Epithelial cell of esophagus (primary cell): ENCODE measurements around the gene FYTTD1.
A peak's percentile ranks its signal among the peaks of the same experiment; 100 is the strongest.

Experiments
- DNase-seq: peaks from one replicate; pipeline ENCODE4 v3.0.0; 2010; ENCODE audit warnings: low read depth
- H3K4me3 ChIP-seq: 2 replicates; pipeline ENCODE4 v1.5.1; 2011; ENCODE audit warnings: mild to moderate bottlenecking, low read length, control low read depth
- TF ChIP-seq, protein P1 (sequence below): IDR thresholded peaks from 2 replicates; pipeline ENCODE4 v1.5.1; 2011; ENCODE audit warnings: low read depth, mild to moderate bottlenecking, low read length, control low read depth, inconsistent platforms; ENCODE audit not compliant: insufficient read depth; ENCODE audit errors: missing control alignments

The FYTTD1 gene

DNA sequence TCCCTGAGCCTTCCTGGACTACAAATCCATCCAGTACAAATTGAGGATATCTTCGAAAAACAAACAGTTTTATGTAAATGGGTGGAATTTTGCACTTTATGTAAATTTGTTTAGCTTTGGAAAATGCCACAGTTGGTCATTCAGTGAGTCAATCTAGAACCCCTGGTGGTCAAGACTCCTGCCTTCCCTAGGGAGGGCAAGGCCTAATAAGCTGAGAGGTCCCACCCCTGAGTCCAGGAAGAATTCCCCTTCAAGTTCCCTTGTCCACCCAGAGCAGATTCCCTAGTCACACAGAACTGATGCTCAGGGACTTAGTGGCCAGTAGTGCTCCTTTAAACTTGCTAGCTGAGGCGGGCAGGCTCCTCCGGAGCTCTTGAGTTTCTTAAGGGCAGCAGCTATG lies 6.9 kb upstream of the FYTTD1 start:
- TF ChIP-seq, protein P1, sequence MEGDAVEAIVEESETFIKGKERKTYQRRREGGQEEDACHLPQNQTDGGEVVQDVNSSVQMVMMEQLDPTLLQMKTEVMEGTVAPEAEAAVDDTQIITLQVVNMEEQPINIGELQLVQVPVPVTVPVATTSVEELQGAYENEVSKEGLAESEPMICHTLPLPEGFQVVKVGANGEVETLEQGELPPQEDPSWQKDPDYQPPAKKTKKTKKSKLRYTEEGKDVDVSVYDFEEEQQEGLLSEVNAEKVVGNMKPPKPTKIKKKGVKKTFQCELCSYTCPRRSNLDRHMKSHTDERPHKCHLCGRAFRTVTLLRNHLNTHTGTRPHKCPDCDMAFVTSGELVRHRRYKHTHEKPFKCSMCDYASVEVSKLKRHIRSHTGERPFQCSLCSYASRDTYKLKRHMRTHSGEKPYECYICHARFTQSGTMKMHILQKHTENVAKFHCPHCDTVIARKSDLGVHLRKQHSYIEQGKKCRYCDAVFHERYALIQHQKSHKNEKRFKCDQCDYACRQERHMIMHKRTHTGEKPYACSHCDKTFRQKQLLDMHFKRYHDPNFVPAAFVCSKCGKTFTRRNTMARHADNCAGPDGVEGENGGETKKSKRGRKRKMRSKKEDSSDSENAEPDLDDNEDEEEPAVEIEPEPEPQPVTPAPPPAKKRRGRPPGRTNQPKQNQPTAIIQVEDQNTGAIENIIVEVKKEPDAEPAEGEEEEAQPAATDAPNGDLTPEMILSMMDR: no peak
- DNase-seq: no peak
- no peak overlapping the region for H3K4me3 ChIP-seq

GRCh38 chr3:197746209-197746608 lies 3.5 kb upstream of the FYTTD1 start:
- H3K4me3 ChIP-seq: no peak overlapping the region
- DNase-seq: no peak
- TF ChIP-seq, protein P1: no peak

DNA sequence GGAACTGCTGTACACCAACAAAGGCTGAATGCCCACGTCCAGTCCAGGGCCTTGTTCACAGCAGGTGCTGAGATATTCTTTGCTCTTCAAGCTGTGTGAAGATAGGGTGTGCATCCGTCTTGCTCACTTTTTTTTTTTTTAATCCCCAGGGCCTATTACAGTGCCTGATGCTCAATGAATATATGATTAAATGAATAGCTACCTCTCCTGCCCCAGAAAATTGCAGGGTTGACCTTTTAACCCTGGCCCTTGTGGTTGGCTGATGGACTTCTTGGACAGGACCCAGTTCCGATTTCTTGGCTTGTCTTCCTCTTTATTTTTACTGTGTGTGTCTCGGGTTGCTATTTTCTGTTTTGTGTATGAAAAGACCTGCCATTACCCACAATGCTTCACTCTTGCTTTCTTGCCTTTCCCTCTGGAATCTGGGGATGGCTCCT lies 2.9 kb upstream of the FYTTD1 start:
- H3K4me3 ChIP-seq: no peak overlapping the region
- TF ChIP-seq, protein P1: no peak
- DNase-seq: no peak

- peak overlapping the region; percentile 75 for H3K4me3 ChIP-seq
- no peak for DNase-seq
- TF ChIP-seq, protein P1: no peak
These were observed 927 bp upstream of the FYTTD1 start for GRCh38 chr3:197748597-197749314.

DNA sequence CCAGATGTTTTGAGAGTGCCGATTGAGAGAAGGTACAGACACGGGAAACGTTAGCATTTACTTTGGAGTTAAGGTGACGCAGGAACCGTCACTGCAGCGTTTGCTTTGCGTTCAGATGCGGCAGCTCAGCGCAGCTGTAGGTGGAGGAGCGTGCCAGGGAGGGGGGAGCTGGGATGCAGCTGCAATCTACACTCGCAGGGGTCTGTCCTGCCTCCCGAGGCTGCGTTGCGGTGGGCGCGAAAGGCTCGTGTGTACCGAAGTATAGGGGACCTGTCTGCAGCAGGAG lies 425 bp upstream of the FYTTD1 start:
- H3K4me3 ChIP-seq: peak overlapping the region; percentile 75
- peak; percentile 55 for DNase-seq
- TF ChIP-seq, protein P1: no peak

GRCh38 chr3:197750396-197750831 lies 731 bp downstream of the FYTTD1 start:
- TF ChIP-seq, protein P1: no peak
- peak; percentile 72 for DNase-seq
- H3K4me3 ChIP-seq: peak overlapping the region; percentile 75

- TF ChIP-seq, protein P1: no peak
- DNase-seq: peak; percentile 57
- H3K4me3 ChIP-seq: peak overlapping the region; percentile 75
These were observed 1.4 kb downstream of the FYTTD1 start for GRCh38 chr3:197750858-197751737.
